Epithelial cell of esophagus (primary cell): ENCODE data around the gene CNTNAP5.
A peak's percentile ranks its signal among the peaks of the same experiment; 100 is the strongest.

Experiments
- DNase-seq: peaks from one replicate; pipeline ENCODE4 v3.0.0; 2010; ENCODE audit warnings: low read depth
- H3K4me3 ChIP-seq: 2 replicates; pipeline ENCODE4 v1.5.1; 2011; ENCODE audit warnings: mild to moderate bottlenecking, low read length, control low read depth
- CTCF ChIP-seq: IDR thresholded peaks from 2 replicates; pipeline ENCODE4 v1.5.1; 2011; ENCODE audit warnings: low read depth, mild to moderate bottlenecking, low read length, control low read depth, inconsistent platforms; ENCODE audit not compliant: insufficient read depth; ENCODE audit errors: missing control alignments

Gene CNTNAP5

GRCh38 chr2:124836416-124836815 lies 811.3 kb downstream of the CNTNAP5 start:
- TF ChIP-seq CTCF, result no peak
- no peak for DNase-seq
- H3K4me3 ChIP-seq, result no peak overlapping the region

GRCh38 chr2:124837496-124837895 lies 812.4 kb downstream of the CNTNAP5 start:
- no peak overlapping the region for H3K4me3 ChIP-seq
- DNase-seq, result no peak
- no peak for TF ChIP-seq CTCF

- H3K4me3 ChIP-seq, result no peak overlapping the region
- TF ChIP-seq CTCF, result no peak
- no peak for DNase-seq
These were observed 813.3 kb downstream of the CNTNAP5 start for GRCh38 chr2:124838406-124838805.

GRCh38 chr2:124867247-124867646 lies 842.2 kb downstream of the CNTNAP5 start:
- DNase-seq, result no peak

GRCh38 chr2:124874219-124874618 lies 849.1 kb downstream of the CNTNAP5 start:
- no peak for TF ChIP-seq CTCF
- no peak overlapping the region for H3K4me3 ChIP-seq

More at GRCh38 chr2:124867247-124867646, 842.2 kb downstream of the CNTNAP5 start:
- no peak overlapping the region for H3K4me3 ChIP-seq
- no peak for TF ChIP-seq CTCF

GRCh38 chr2:124874676-124875075 lies 849.6 kb downstream of the CNTNAP5 start:
- TF ChIP-seq CTCF, result no peak
- DNase-seq, result no peak
- no peak overlapping the region for H3K4me3 ChIP-seq

More at GRCh38 chr2:124874219-124874618, 849.1 kb downstream of the CNTNAP5 start:
- DNase-seq, result no peak

- H3K4me3 ChIP-seq, result no peak overlapping the region
- peak; percentile 11 for DNase-seq
- no peak for TF ChIP-seq CTCF
These were observed 850.6 kb downstream of the CNTNAP5 start for GRCh38 chr2:124875627-124876244.
